Left lung (tissue), 10 donors: Measurements from ENCODE around the gene FARP1. TPM values are rescaled to one million over a fixed set of nuclear protein-coding genes. Genes with fewer than 3 reads are reported as not detected.

Experiments used
- ATAC-seq: fragments of 200-7000 bp; cut with Tn5 transposase; one replicate; pipeline ENCODE4 v1.9.1; 2020; ENCODE audit warnings: moderate library complexity
- DNase-seq, 4 donors: peaks; one replicate each; pipeline ENCODE4 v3.0.0-alpha.2; 2013 to 2020
- H3K27ac ChIP-seq, 2 donors: fragments of 200-600 bp; sonication (generic) in 1 of 2; one replicate each; pipeline versions ENCODE4 v1.5.0 to v1.8.0; 2020 to 2021
- H3K27me3 ChIP-seq, 2 donors: fragments of 200-600 bp; sonication (generic) in 1 of 2; one replicate each; pipeline versions ENCODE4 v1.5.0 to v1.8.0; 2020 to 2021
- H3K36me3 ChIP-seq, 2 donors: fragments of 200-600 bp; sonication (generic) in 1 of 2; one replicate each; pipeline versions ENCODE4 v1.5.0 to v1.8.0; 2020 to 2021
- H3K4me1 ChIP-seq, 2 donors: fragments of 200-600 bp; one replicate each; pipeline ENCODE4 v1.8.0; 2021
- H3K4me3 ChIP-seq, 2 donors: fragments of 200-600 bp; sonication (generic) in 1 of 2; one replicate each; pipeline versions ENCODE4 v1.5.0 to v1.8.0; 2020 to 2021; ENCODE audit warnings: mild to moderate bottlenecking in 1 of 2
- H3K9me3 ChIP-seq, 2 donors: fragments of 200-600 bp; sonication (generic) in 1 of 2; one replicate each; pipeline versions ENCODE4 v1.5.0 to v1.8.0; 2020 to 2021
- CTCF ChIP-seq, 2 donors: fragments of 200-600 bp; sonication (generic) in 1 of 2; IDR thresholded peaks; one replicate each; pipeline versions ENCODE4 v1.5.0 to v1.8.0; 2021; ENCODE audit warnings: antibody characterized with exemption in 2 of 2
- intact Hi-C, 2 donors: fragments of 100-400 bp; cut with DNase I; formaldehyde crosslinking; loops; one replicate each; pipeline versions ENCODE4 v1.11.2 to v1.14.2; 2022
- polyA plus RNA-seq, 6 donors: library from polyadenylated mRNA; unstranded; fragments of 120-200 nt; gene quantifications; one replicate each; pipeline ENCODE4 v1.2.1, GENCODE V29; 2013; ENCODE audit not compliant: insufficient read length in 6 of 6
- total RNA-seq, 2 donors: library from RNA; stranded (reverse); fragmentation: NEBNext Ultra II Directional; extraction: Animal tissue kit (Norgen Biotek cat#: 25700); gene quantifications; one replicate each; pipeline ENCODE4 v1.2.1, GENCODE V29; 2021
- donor health status: DM: no; HTN: yes; CAD: no.
- donor health status: DM: no; HTN: no; CAD: no.

The FARP1 gene
- total and polyA plus RNA-seq, 8 donors, result 78.9 to 142 (median 132) TPM

- H3K27ac ChIP-seq, result no peak overlapping the region
- no peak for DNase-seq
- intact Hi-C loops, result no loop called here
- ATAC-seq, result peak; percentile 48
- no peaks in the 10 kb centered on the region for H3K36me3 ChIP-seq
- peaks cover 0 to 27% of the 10 kb centered on the region in 2 donors for H3K4me1 ChIP-seq
- H3K9me3 ChIP-seq, result no peaks in the 10 kb centered on the region
- TF ChIP-seq CTCF (IDR thresholded peaks at IDR 0.05), result no peak
- no peaks in the 10 kb centered on the region for H3K27me3 ChIP-seq
- no peak overlapping the region for H3K4me3 ChIP-seq
These were observed 167.7 kb downstream of the FARP1 start for GRCh38 chr13:98310485-98311199.

GRCh38 chr13:98311200-98311548 is 168.3 kb downstream of the FARP1 start:
- Histone ChIP-seq H3K36me3 (no peaks in the 10 kb centered on the region), H3K9me3 (no peaks in the 10 kb centered on the region), H3K4me1 (peaks cover 0 to 30% of the 10 kb centered on the region in 2 donors), H3K4me3 (no peak overlapping the region), H3K27me3 (no peaks in the 10 kb centered on the region), H3K27ac (no peak overlapping the region)
- ATAC-seq (no peak), DNase-seq (no peak)
- intact Hi-C loops, result no loop called here
- no peak for TF ChIP-seq CTCF (IDR thresholded peaks at IDR 0.05)

- Histone ChIP-seq H3K4me3 (no peak overlapping the region), H3K9me3 (no peaks in the 10 kb centered on the region), H3K36me3 (no peaks in the 10 kb centered on the region), H3K27me3 (no peaks in the 10 kb centered on the region), H3K4me1 (peaks cover 0 to 24% of the 10 kb centered on the region in 2 donors), H3K27ac (no peak overlapping the region)
- ATAC-seq (no peak), DNase-seq (no peak)
- intact Hi-C loops, result no loop called here
- no peak for TF ChIP-seq CTCF (IDR thresholded peaks at IDR 0.05)
These were observed 169.7 kb downstream of the FARP1 start for GRCh38 chr13:98312606-98313005.

- Histone ChIP-seq H3K4me1 (peaks cover 0 to 20% of the 10 kb centered on the region in 2 donors), H3K27me3 (no peaks in the 10 kb centered on the region), H3K36me3 (no peaks in the 10 kb centered on the region), H3K4me3 (no peak overlapping the region), H3K27ac (no peak overlapping the region), H3K9me3 (no peaks in the 10 kb centered on the region)
- no peak for ATAC-seq
- no peak for DNase-seq
- intact Hi-C loops, result no loop called here
- TF ChIP-seq CTCF (IDR thresholded peaks at IDR 0.05), result no peak
These were observed 170.4 kb downstream of the FARP1 start for GRCh38 chr13:98313023-98313921.

- no peak overlapping the region for H3K27ac ChIP-seq
- ATAC-seq (no peak), DNase-seq (no peak)
- intact Hi-C loops, result no loop called here
- H3K4me1 ChIP-seq, result peaks cover 0 to 15% of the 10 kb centered on the region in 2 donors
- H3K27me3 ChIP-seq, result no peaks in the 10 kb centered on the region
- no peak overlapping the region for H3K4me3 ChIP-seq
- no peak for TF ChIP-seq CTCF (IDR thresholded peaks at IDR 0.05)
- no peaks in the 10 kb centered on the region for H3K9me3 ChIP-seq
- H3K36me3 ChIP-seq, result no peaks in the 10 kb centered on the region
These were observed 171.0 kb downstream of the FARP1 start for GRCh38 chr13:98313922-98314292.
